GM12873 (cell line): ENCODE data around the gene TMEM106A.
A peak's percentile ranks its signal among the peaks of the same experiment; 100 is the strongest.

ENCODE experiments used
- CTCF ChIP-seq: IDR thresholded peaks from 2 replicates; pipeline ENCODE4 v1.5.1; 2012; ENCODE audit warnings: low read depth, mild to moderate bottlenecking, moderate library complexity, low read length, control low read depth; ENCODE audit not compliant: insufficient read depth; ENCODE audit errors: missing control alignments

The TMEM106A gene, protein sequence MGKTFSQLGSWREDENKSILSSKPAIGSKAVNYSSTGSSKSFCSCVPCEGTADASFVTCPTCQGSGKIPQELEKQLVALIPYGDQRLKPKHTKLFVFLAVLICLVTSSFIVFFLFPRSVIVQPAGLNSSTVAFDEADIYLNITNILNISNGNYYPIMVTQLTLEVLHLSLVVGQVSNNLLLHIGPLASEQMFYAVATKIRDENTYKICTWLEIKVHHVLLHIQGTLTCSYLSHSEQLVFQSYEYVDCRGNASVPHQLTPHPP

GRCh38 chr17:43211480-43212402 is at the start of gene TMEM106A:
Gene TMEM106A, plus strand, starts transcription at chr17:43211875. Its CDS starts 1,167 bp downstream, at chr17:43213042.
- TF ChIP-seq CTCF: peak; percentile 59

GRCh38 chr17:43169561-43170139 is 42.0 kb upstream of the TMEM106A start:
- TF ChIP-seq CTCF: no peak

GRCh38 chr17:43170140-43170765 is 41.4 kb upstream of the TMEM106A start:
- no peak for TF ChIP-seq CTCF

DNA sequence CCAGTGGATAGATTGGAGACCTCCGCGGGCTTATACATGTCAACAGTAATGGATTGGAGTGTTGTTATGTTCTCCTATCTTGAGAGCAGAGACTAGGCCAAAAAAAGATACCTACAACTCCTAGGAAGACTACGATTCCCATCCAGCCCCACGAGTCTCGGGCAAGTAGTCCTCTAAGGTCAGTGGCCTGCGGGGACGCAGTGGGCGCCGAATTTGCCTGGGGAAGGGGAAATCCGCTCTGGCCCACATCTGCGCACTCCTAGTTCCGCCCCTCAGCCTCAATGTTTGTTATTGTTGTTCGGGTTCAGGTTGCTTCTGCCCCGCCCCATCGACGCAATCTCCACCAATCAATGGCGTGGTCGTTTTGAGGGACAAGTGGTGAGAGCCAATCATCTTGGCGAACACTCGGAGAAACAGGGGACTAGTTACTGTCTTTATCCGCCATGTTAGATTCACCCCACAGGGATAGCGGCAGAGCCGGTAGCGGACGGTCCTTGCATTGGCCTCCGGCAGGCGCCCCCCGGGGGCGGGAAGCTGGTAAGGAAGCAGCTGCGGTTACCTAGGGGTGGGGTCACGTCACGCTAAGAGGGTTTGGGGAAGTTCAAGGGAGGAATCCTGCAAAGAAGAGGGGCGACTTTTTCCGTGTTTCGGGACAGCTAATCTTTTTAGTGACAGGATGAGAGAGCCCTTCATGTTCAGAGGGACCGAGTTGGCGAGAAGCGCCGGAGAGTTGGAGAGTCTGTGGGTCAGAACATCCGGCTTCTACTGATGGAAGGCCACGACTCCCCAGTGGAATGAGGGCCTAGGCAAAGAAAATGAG is 40.7 kb upstream of the TMEM106A start, which contains the start of gene NBR1:
TSS of gene NBR1 (plus strand) at position 449 of the 820 bp plus-strand sequence. CDS start 4,586 bp downstream, outside the sequence.
- peak; percentile 33 for TF ChIP-seq CTCF

GRCh38 chr17:43171586-43172487 is 39.8 kb upstream of the TMEM106A start:
- peak; percentile 16 for TF ChIP-seq CTCF
